ENCODE results near the gene MYH10. TPM values are rescaled to one million over a fixed set of nuclear protein-coding genes. Genes with fewer than 3 reads are reported as not detected.

The MYH10 gene
- total RNA-seq, 5 donors from 2014 or later (not counting 1 experiment from before 2014, with no cell fraction given), result 1.3 to 2.8 (median 2.1) TPM

- H3K9me3 ChIP-seq, result no peaks in the 10 kb centered on the region
- ATAC-seq (replicated peaks in 1 of 4), result no peak
- Mint-ChIP-seq H3K36me3 (peaks cover 61% of the 10 kb centered on the region), H3K4me1 (no peaks in the 10 kb centered on the region), H3K27ac (no peak overlapping the region), H3K4me3 (no peak overlapping the region), H3K9me3 (peaks cover 0 to 13% (median 7%) of the 10 kb centered on the region in 3 donors), H3K27me3 (no peaks in the 10 kb centered on the region)
- WGBS (ENCODE audit: insufficient coverage), result 97% methylated on average over 5 of the region's 5 CpGs
- CTCF ChIA-PET, result interaction anchor here in 1 of 2 donors (0.6 kb wide), 1 partner anchor 114 kb away, joined by 4 read pairs; no protein-coding TSS in a partner anchor
- no peak for DNase-seq
- POLR2A ChIA-PET, result no interaction called here
- H3K4me1 ChIP-seq (ENCODE audit: control insufficient read depth in 1 of 2, extremely low read depth in 1 of 2, insufficient read depth in 2 of 2, low read length in 2 of 2), result no peaks in the 10 kb centered on the region
- no peak overlapping the region for H3K4me3 ChIP-seq (ENCODE audit: control insufficient read depth in 1 of 2, extremely low read depth in 1 of 2, low read length in 1 of 2)
- no peaks in the 10 kb centered on the region for H3K27me3 ChIP-seq (replicated peaks in 1 of 2; ENCODE audit: control insufficient read depth in 2 of 2, extremely low read depth in 1 of 2, insufficient read depth in 2 of 2, low read length in 1 of 2)
- H3K27ac ChIP-seq (ENCODE audit: low read length), result no peak overlapping the region
- H3K36me3 ChIP-seq (ENCODE audit: control insufficient read depth in 2 of 2, extremely low read depth in 1 of 2, insufficient read depth in 1 of 2, low read length in 1 of 2), result peaks cover 17 to 39% of the 10 kb centered on the region in 2 donors
These were observed 148.8 kb downstream of the MYH10 start for GRCh38 chr17:8481703-8482102.

GRCh38 chr17:8481089-8481488 is 149.4 kb downstream of the MYH10 start:
- 95% methylated on average over 17 of the region's 22 CpGs for WGBS (ENCODE audit: insufficient coverage)
- Histone ChIP-seq H3K4me1 (ENCODE audit: control insufficient read depth in 1 of 2, extremely low read depth in 1 of 2, insufficient read depth in 2 of 2, low read length in 2 of 2) (no peaks in the 10 kb centered on the region), H3K27me3 (replicated peaks in 1 of 2; ENCODE audit: control insufficient read depth in 2 of 2, extremely low read depth in 1 of 2, insufficient read depth in 2 of 2, low read length in 1 of 2) (no peaks in the 10 kb centered on the region), H3K36me3 (ENCODE audit: control insufficient read depth in 2 of 2, extremely low read depth in 1 of 2, insufficient read depth in 1 of 2, low read length in 1 of 2) (peaks cover 19 to 44% of the 10 kb centered on the region in 2 donors), H3K27ac (ENCODE audit: low read length) (no peak overlapping the region), H3K4me3 (ENCODE audit: control insufficient read depth in 1 of 2, extremely low read depth in 1 of 2, low read length in 1 of 2) (no peak overlapping the region), H3K9me3 (no peaks in the 10 kb centered on the region)
- Mint-ChIP-seq H3K4me3 (no peak overlapping the region), H3K27ac (no peak overlapping the region), H3K4me1 (no peaks in the 10 kb centered on the region), H3K9me3 (peaks cover 0 to 13% (median 7%) of the 10 kb centered on the region in 3 donors), H3K27me3 (no peaks in the 10 kb centered on the region), H3K36me3 (peaks cover 61% of the 10 kb centered on the region)
- DNase-seq (no peak), ATAC-seq (replicated peaks in 1 of 4) (no peak)
- CTCF ChIA-PET, result no interaction called here
- POLR2A ChIA-PET, result no interaction called here

GRCh38 chr17:8480011-8480976 is 150.2 kb downstream of the MYH10 start:
- no peak for DNase-seq
- Histone ChIP-seq H3K4me1 (ENCODE audit: control insufficient read depth in 1 of 2, extremely low read depth in 1 of 2, insufficient read depth in 2 of 2, low read length in 2 of 2) (no peaks in the 10 kb centered on the region), H3K27ac (ENCODE audit: low read length) (no peak overlapping the region), H3K27me3 (replicated peaks in 1 of 2; ENCODE audit: control insufficient read depth in 2 of 2, extremely low read depth in 1 of 2, insufficient read depth in 2 of 2, low read length in 1 of 2) (no peaks in the 10 kb centered on the region), H3K4me3 (ENCODE audit: control insufficient read depth in 1 of 2, extremely low read depth in 1 of 2, low read length in 1 of 2) (no peak overlapping the region), H3K9me3 (no peaks in the 10 kb centered on the region), H3K36me3 (ENCODE audit: control insufficient read depth in 2 of 2, extremely low read depth in 1 of 2, insufficient read depth in 1 of 2, low read length in 1 of 2) (peaks cover 19 to 52% of the 10 kb centered on the region in 2 donors)
- Mint-ChIP-seq H3K9me3 (peaks cover 0 to 13% (median 7%) of the 10 kb centered on the region in 3 donors), H3K4me1 (no peaks in the 10 kb centered on the region), H3K4me3 (no peak overlapping the region), H3K36me3 (peaks cover 65% of the 10 kb centered on the region), H3K27ac (peak overlapping the region in 1 of 2 donors; percentile 19), H3K27me3 (no peaks in the 10 kb centered on the region)
- ChIA-PET CTCF (no interaction called here), POLR2A (interaction anchor here in 1 of 2 donors (0.5 to 0.6 kb wide), 2 partner anchors 212 to 1364 kb away, joined by 3 to 8 read pairs; no protein-coding TSS in a partner anchor)
- 99% methylated on average over 21 of the region's 33 CpGs for WGBS (ENCODE audit: insufficient coverage)
- ATAC-seq (replicated peaks in 1 of 4), result no peak

DNA sequence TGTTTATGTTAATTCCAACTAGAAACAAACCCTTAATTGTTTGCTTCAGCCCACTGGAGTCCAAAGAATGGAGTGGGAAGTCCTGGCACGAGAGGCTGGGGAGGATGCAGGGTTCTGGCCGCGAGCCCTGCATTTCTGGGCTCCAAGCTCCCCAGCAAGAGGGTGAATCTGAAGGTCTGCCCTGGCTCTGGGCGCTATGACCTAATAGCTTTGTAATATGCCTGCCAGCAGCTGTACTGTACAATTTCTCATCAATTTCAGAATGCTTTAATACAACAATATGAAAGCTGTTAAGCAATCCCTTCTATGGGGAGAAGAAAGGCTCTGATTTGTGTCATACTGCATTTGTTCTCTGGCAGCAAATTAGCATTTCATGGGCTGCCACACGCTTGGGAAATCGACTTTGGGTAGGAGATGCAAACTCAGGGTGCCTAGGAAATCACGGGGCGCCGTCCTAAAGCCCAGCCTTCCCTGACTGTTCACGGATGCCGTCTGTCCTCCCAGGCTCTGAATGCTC is 151.0 kb downstream of the MYH10 start:
- ATAC-seq (replicated peaks in 1 of 4) (no peak), DNase-seq (no peak)
- Histone ChIP-seq H3K4me1 (ENCODE audit: control insufficient read depth in 1 of 2, extremely low read depth in 1 of 2, insufficient read depth in 2 of 2, low read length in 2 of 2) (no peaks in the 10 kb centered on the region), H3K9me3 (no peaks in the 10 kb centered on the region), H3K4me3 (ENCODE audit: control insufficient read depth in 1 of 2, extremely low read depth in 1 of 2, low read length in 1 of 2) (no peak overlapping the region), H3K27ac (ENCODE audit: low read length) (no peak overlapping the region), H3K36me3 (ENCODE audit: control insufficient read depth in 2 of 2, extremely low read depth in 1 of 2, insufficient read depth in 1 of 2, low read length in 1 of 2) (peaks cover 19 to 60% of the 10 kb centered on the region in 2 donors), H3K27me3 (replicated peaks in 1 of 2; ENCODE audit: control insufficient read depth in 2 of 2, extremely low read depth in 1 of 2, insufficient read depth in 2 of 2, low read length in 1 of 2) (no peaks in the 10 kb centered on the region)
- peaks cover 66% of the 10 kb centered on the region for H3K36me3 Mint-ChIP-seq
- ChIA-PET POLR2A (interaction anchor here in 1 of 2 donors (0.6 kb wide), 1 partner anchor 213 kb away, joined by 3 read pairs; no protein-coding TSS in a partner anchor), CTCF (no interaction called here)
- H3K27me3 Mint-ChIP-seq, result no peaks in the 10 kb centered on the region
- no peak overlapping the region for H3K4me3 Mint-ChIP-seq
- no peak overlapping the region for H3K27ac Mint-ChIP-seq
- H3K4me1 Mint-ChIP-seq, result no peaks in the 10 kb centered on the region
- WGBS (ENCODE audit: insufficient coverage), result 100% methylated on average over 3 of the region's 11 CpGs
- H3K9me3 Mint-ChIP-seq, result peaks cover 0 to 9% (median 1%) of the 10 kb centered on the region in 3 donors

- Histone ChIP-seq H3K4me3 (ENCODE audit: control insufficient read depth in 1 of 2, extremely low read depth in 1 of 2, low read length in 1 of 2) (no peak overlapping the region), H3K27ac (ENCODE audit: low read length) (no peak overlapping the region), H3K4me1 (ENCODE audit: control insufficient read depth in 1 of 2, extremely low read depth in 1 of 2, insufficient read depth in 2 of 2, low read length in 2 of 2) (no peaks in the 10 kb centered on the region), H3K36me3 (ENCODE audit: control insufficient read depth in 2 of 2, extremely low read depth in 1 of 2, insufficient read depth in 1 of 2, low read length in 1 of 2) (peaks cover 19 to 65% of the 10 kb centered on the region in 2 donors), H3K9me3 (no peaks in the 10 kb centered on the region), H3K27me3 (replicated peaks in 1 of 2; ENCODE audit: control insufficient read depth in 2 of 2, extremely low read depth in 1 of 2, insufficient read depth in 2 of 2, low read length in 1 of 2) (no peaks in the 10 kb centered on the region)
- Mint-ChIP-seq H3K9me3 (peaks cover 0 to under 1% (median 0%) of the 10 kb centered on the region in 3 donors), H3K27me3 (no peaks in the 10 kb centered on the region), H3K4me3 (no peak overlapping the region), H3K4me1 (no peaks in the 10 kb centered on the region), H3K27ac (no peak overlapping the region), H3K36me3 (peaks cover 69% of the 10 kb centered on the region)
- 98% methylated on average over 19 of the region's 22 CpGs for WGBS (ENCODE audit: insufficient coverage)
- no peak for DNase-seq
- ChIA-PET POLR2A (interaction anchor here in 1 of 2 donors (0.7 kb wide), 1 partner anchor 18 kb away, joined by 3 read pairs; no protein-coding TSS in a partner anchor), CTCF (no interaction called here)
- ATAC-seq (replicated peaks in 1 of 4), result peak in 1 of 4 experiments; percentile 13
These were observed 152.6 kb downstream of the MYH10 start for GRCh38 chr17:8477715-8478441.

- no peaks in the 10 kb centered on the region for H3K27me3 Mint-ChIP-seq
- Histone ChIP-seq H3K9me3 (no peaks in the 10 kb centered on the region), H3K4me3 (ENCODE audit: control insufficient read depth in 1 of 2, extremely low read depth in 1 of 2, low read length in 1 of 2) (no peak overlapping the region), H3K36me3 (ENCODE audit: control insufficient read depth in 2 of 2, extremely low read depth in 1 of 2, insufficient read depth in 1 of 2, low read length in 1 of 2) (peaks cover 16 to 71% of the 10 kb centered on the region in 2 donors), H3K27ac (ENCODE audit: low read length) (no peak overlapping the region), H3K4me1 (ENCODE audit: control insufficient read depth in 1 of 2, extremely low read depth in 1 of 2, insufficient read depth in 2 of 2, low read length in 2 of 2) (no peaks in the 10 kb centered on the region), H3K27me3 (replicated peaks in 1 of 2; ENCODE audit: control insufficient read depth in 2 of 2, extremely low read depth in 1 of 2, insufficient read depth in 2 of 2, low read length in 1 of 2) (no peaks in the 10 kb centered on the region)
- peaks cover 65% of the 10 kb centered on the region for H3K36me3 Mint-ChIP-seq
- peak in 1 of 4 experiments; percentile 2 for ATAC-seq (replicated peaks in 1 of 4)
- no peak overlapping the region for H3K27ac Mint-ChIP-seq
- 98% methylated on average over 8 of the region's 8 CpGs for WGBS (ENCODE audit: insufficient coverage)
- DNase-seq, result no peak
- POLR2A ChIA-PET, result interaction anchor here in 1 of 2 donors (0.7 kb wide), 1 partner anchor 19 kb away, joined by 3 read pairs; no protein-coding TSS in a partner anchor
- H3K9me3 Mint-ChIP-seq, result no peaks in the 10 kb centered on the region
- CTCF ChIA-PET, result no interaction called here
- no peaks in the 10 kb centered on the region for H3K4me1 Mint-ChIP-seq
- no peak overlapping the region for H3K4me3 Mint-ChIP-seq
These were observed 153.4 kb downstream of the MYH10 start for GRCh38 chr17:8477171-8477570.
